GM18519 (cell line): Measurements from ENCODE around the gene CHTOP.

Experiments used
- ATAC-seq: cut with Tn5 transposase; IDR thresholded peaks from one replicate; pipeline ENCODE4 v1.9.1; 2021; ENCODE audit warnings: mild to moderate bottlenecking, moderate library complexity; ENCODE audit not compliant: unreplicated experiment, low FRiP score

CHTOP gene

DNA sequence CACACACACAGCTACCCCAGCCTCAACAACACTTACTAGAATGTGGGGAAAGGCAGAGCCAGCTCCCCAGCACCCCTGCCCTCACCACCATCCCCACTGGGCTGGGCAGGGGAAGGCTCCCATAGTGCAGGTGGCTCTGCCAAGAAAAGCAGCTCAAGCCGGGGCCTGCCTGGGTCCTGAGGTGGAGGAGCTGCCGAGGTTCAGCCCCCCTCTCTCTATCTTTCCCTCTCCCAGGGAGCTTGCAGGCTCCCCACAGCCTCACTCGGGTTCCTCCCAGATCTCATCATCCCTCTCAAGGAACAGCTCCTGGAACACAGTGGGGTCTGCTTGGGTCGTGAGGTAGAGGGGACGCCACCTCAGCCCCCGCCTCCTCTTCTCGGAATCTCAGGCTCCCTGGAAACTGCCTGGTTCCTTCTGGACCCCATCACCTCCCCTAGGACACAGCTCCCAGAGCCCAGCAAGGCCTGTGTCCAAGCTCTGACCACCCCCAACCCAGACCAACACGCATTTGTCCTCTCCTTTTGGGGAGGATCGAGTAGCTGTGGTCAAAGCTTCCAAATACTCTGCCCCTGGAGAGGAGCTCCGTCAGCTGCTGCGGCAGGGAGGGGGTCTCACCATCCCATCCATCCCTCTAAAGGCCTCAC lies 21.6 kb upstream of the CHTOP start:
- ATAC-seq: no peak

DNA sequence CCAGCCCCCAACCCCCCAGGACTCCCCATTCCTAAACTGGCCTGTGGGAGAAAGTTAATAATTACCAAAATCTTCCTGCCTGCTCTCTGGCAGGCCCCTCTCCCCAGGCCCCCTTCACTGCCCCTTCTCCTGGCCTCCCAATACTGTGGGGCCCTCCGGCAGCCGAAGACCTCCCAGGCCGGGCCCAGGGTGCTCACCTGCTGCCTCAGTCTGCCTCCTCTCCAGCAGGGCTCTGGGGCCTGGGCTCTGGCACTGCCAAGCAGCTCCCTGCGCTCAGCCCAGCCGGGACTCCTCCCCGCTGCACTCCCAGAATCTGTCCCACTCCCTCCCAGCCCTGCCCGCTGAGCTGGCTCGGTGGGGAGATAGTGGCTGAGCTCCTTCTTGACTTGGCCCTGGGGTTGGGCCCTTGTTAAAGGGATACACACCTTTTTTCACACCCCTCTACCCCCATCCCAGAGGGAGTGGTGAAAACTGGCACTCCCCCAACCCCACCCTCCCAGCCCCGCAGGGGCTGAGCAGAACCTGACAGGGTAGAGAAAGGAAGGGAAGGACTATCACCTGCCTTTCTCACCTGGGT lies 21.0 kb upstream of the CHTOP start, which contains the start of gene S100A16:
TSS of gene S100A16 (minus strand) at position 383 of the 577 bp plus-strand sequence. CDS start 4,986 bp downstream, outside the sequence.
- no peak for ATAC-seq

DNA sequence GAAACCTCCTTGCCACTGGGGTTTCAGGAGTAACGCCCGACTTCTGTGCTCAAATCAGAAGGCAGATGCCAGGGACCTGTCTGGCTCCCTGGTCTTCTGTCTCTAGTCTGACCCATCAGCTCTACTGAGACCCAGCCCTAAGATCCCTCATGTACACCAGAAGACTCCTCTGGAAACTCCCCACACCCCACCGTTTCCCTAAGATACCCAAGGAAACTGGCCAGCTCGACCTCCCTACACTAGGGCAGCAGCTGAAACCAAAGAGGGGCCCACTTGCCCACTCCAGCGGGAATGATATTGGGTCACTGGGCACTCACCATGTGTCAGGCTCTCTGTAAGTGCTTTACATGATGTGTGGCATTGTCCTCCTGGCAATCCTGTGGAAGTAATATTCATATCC lies 20.5 kb upstream of the CHTOP start:
- no peak for ATAC-seq

DNA sequence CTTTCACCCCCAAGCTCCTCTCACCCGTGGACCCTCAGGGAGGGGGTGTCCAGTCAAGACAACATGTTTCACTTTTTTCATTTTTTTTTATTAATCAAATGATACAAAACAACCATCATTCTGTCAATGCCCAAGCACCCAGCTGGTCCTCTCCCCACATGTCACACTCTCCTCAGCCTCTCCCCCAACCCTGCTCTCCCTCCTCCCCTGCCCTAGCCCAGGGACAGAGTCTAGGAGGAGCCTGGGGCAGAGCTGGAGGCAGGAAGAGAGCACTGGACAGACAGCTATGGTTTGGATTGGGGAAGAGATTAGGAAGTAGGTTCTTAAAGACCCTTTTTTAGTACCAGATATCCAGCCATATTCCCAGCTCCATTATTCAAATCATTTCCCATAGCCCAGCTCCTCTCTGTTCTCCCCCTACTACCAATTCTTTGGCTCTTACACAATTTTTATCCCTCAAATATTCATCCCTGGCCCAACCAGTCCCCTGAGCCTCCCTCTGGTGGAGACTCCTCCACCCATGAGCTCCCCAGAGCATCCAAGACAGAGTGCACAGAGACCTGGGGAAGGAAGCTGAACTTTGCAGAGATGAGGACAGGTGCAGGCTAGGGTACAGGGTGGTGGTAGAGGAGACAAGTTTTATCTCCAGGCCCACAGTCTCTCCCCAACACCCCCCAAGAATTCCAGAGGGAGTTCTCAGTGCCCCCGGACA lies 19.5 kb upstream of the CHTOP start:
- ATAC-seq: no peak

DNA sequence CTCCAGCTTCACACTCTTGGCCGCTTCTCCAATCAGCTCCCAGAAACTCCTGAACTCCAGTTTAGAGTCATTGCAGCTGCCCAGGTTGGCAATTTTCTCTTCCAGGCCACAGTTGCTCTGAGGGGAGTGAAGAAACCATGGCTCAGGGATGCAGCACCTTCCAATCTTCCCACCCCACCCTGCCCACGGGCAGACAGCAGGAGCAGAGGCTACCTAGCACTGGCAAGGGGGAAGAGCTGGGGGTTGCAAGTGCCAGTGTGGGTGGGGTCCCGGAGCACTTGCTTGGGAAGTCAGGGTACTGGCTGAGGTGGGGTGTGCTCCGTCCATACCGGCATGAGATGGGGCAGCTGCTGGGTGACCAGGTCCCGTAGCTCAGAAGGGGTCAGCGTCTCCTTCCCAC lies 19.0 kb upstream of the CHTOP start:
- no peak for ATAC-seq

DNA sequence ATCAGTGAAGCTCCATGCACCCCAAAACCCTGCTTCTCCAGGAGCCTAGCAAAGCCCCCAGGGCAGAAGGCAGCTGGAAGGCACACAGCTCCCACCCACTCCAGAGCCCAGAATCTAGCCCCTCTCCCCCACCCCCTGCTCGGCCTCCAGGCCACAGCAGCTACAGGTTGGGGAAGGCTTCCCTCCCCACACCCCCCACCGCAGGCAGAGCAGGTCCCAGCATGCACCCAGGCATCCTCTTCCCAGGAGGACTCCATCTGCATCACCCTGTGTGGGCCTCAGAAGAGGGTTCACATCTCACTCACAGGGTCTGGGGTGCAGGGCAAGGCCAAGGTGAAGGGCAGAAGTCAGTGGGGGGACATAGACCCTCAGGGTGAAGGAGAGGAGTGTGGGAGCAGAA lies 18.5 kb upstream of the CHTOP start:
- ATAC-seq: no peak

DNA sequence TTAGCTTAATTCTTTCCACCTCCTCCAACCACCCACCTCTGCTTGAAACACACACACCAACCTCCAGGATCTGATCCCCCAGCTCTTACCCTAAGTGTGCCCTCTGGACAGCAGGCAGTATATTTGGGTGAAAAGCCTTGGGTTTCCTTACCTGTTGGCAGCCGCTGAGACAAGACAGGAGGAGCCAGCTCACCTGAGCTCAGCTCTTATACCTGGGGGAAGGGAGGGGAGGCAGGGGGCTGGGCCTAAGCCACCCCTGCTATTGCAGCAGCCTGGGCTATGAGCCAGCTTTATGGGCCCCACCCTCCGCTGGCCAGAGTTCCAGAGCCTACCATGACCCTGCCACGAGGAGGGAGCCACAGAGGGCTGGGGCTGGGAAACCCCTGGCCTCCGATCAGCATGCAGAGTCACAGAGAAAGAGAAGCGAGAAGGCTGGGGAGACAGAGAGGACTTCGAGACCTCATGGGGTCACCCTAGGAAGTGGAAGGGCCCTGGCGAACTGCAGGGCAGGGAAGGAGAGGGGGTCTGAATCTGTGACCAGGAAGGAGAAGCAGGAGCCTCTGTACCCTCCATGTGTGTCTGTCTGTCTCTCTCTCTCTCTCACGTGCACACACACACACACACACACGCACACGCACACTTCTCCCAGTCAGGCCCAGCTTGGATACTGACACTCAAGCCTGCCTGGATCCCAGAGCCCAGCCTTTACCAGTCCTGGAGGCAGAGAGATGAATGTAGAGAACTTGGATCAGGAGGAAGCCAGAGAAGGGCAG lies 17.5 kb upstream of the CHTOP start, which contains the start of gene S100A14:
TSS of gene S100A14 (minus strand) at position 182 of the 773 bp plus-strand sequence. CDS start 467 bp downstream, outside the sequence.
- ATAC-seq: no peak

DNA sequence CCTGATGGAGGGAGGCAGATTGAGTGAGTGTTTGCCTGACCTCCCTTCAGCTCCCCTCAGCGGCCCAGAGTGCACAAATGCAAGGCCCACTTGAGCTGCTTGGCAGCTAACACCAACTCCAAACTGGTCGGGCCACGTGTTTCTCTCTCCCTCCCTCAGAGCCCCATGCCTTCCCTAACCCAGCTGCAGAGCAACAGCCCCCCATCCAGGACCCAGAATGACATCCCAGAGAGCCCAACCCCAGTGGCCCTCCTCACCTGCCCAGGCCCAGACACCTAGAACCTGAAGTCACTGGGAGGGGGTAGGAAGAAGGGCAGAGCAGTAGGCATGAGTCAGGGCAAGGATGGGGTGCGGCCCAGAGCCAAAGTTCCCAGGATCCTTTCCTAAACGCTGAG lies 17.0 kb upstream of the CHTOP start:
- ATAC-seq: no peak

DNA sequence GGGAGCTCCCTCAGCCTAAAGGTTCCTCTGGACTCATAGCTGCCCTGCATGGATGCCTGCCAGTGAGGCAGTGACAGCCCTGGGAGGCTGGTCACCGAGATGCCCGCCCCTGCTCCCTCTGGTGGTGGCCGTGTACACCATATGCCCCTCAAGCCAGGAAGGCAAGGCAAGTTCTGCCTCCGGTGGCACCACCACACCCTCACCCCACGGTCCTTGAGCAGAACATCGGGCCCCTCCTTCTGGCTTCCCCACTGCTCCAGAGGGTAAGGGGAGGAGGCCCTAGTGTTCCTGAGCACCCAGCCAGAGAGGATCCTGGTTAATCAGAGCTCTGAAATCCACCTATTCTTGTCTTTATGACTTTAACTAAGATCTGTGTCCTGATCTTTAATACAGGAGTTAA lies 16.2 kb upstream of the CHTOP start:
- no peak for ATAC-seq

DNA sequence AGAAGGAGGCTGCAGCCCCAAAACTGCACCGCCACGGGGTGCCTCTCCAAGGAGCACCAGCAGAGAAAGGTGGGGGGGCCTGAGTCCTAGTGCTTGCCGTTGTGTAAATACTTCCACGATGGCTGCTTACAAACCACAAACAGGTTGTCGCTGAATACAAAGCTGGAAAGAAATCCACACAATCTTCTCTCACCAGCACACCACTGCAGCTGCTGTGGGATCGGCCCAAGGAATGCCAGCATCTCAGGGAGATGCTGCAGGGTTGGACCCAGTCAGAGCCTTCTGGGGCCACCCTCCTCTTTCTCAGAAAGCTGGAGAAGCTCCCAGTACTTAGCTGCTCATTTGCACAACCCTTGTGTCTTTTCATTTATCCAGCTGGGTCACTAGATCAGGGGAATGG lies 14.7 kb upstream of the CHTOP start:
- ATAC-seq: no peak

DNA sequence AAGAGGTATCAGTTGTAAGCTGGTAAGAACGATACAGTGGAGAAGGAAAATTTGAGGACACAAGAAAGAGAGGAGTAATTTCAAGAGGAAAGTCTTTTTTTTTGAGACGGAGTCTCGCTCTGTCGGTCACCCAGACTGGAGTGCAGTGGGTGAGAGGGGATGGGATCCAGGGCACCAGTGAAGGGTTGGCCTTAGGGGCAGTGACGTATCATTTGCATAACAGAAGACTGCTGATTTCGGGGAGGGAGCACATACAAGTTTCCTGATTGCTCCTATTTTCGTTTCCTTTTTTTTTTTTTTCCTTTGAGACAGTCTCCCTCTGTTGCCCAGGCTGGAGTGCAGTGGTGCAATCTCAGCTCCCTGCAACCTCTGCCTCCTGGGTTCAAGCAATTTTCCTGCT lies 10.8 kb upstream of the CHTOP start:
- no peak for ATAC-seq

DNA sequence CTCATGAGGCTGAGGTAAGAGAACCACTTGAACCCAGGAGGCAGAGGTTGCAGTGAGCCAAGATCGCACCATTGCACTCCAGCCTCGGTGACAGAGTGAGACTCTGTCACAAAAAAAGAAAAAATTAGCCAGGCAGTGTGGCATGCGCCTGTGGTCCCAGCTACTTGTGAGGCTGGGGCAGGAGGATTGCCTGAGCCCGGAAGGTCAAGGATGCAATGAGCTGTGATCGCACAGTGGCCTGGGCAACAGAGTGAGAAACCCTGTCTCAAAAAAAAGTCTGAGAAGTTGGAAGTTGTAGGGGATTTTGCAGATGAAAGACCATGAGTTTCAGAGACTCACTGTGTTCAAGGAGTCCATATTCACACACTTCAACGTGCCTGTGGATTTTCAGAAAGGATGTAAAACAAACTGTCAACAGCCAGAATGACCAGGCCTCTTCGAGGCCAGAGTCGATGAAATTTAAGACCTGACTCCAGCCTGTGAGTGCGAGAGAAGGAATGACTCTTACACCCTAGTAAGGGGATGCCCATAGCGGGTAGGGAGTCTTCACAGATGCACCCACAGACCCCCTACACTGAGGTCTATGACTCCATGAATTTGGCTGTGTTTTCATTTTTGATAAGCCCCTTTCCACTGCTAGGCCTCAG lies 8.8 kb upstream of the CHTOP start:
- ATAC-seq: no peak

DNA sequence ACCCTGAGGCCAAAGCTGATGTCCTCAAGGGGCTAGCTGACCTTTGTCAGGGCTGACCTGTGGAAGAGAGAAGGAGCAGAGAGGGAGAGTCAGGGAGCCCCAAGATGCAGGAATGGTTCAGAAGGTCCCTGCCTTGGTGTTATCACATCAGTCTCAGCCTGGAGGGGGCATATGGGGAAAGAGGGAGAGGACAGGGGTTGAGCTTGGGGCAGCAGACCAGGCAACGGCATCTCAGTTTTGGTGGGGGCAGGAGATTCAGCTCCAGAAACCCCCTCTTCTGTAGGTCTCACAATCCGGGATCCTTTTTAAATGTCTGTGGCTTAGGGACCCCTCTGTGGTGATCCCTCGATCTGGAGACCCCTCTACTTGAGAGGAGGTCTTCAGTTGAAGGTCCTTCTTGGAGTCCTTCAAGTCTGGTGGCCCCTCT lies 7.4 kb upstream of the CHTOP start:
- no peak for ATAC-seq

DNA sequence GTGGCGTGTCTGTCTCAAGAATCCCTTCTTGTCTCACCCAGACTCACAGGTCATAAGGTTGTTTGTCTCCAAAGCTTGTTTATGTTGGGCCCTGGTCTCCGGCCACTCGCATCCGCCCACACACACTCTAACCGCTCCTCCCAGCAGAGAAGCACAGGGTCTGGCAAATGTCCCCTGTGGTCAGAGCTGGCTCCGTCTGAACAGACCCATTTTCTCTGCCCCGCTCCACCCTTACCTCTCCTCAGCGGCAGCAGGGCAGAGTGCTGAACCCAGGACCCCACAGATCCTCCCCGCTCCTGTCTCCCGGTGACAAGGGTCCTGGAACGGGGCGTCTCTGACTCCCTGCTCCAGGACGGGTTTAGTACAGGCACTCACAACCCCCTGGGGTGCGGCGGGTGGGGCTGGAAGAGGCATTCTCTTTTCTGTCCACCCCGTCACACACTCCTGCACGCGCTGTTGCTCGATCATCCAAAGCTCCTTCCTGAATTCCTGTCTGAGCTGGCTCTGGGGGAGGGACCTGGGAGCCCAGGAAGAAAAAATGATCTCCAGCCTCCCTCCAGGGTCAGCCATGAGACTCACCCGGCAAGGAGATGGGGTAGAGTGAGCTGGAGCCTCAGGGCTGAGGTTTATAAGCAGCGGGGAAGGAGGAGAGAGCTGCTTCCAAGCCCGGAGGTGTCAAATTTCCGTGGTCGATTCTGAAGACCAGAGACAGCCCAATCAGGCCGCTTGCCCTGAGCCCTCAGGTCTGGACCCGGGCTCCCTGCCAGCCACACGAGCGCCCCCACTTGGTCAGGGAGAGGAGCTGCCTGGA lies 6.8 kb upstream of the CHTOP start, which contains the start of gene S100A13:
TSS of gene S100A13 (minus strand) at position 602 of the 811 bp plus-strand sequence. CDS start 1,033 bp downstream, outside the sequence.
- ATAC-seq: no peak

DNA sequence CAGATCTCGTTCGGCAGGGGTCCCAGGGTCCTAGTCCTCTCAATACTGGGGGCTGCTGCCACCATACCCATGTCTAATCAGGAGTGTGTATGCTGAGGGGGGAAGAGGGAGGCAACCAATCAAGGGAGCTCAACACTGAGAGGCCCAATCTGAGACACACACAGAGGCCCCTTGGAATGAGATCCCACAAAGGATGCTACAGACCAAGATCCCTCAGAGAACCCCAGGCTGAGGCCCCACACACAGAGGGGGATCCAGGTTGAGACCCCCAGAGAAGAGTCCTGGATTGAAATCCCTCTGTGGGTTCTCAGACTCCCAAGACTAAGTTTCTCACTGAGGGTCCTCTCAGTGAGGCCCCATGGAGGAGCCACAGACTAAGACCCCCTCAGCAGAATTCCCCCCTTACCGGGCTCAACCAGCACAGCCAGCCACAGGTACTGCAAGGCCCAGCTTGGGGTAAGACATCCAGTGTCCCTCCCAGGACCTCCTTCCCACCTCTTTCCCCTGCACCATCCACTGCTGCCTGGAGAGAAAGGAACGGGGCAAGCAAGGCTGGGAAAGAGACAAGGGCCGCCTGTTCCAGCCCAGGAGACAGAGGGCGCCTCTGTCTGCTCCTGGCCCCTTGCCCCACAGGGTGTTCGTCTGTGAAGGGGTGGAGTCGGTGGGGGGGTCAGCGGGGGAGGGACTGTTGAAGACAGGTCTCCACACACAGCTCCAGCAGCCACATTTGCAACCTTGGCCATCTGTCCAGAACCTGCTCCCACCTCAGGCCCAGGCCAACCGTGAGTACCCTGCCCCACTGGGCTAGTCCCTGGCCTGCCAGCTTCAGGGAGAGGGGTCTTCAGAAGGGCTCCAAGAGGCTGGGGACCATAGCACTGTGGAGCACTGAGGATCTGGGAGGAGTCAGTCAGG lies 5.9 kb upstream of the CHTOP start, which contains the start of gene S100A1:
TSS of gene S100A1 (plus strand) at position 720 of the 912 bp plus-strand sequence. CDS start 2,088 bp downstream, outside the sequence.
- no peak for ATAC-seq

DNA sequence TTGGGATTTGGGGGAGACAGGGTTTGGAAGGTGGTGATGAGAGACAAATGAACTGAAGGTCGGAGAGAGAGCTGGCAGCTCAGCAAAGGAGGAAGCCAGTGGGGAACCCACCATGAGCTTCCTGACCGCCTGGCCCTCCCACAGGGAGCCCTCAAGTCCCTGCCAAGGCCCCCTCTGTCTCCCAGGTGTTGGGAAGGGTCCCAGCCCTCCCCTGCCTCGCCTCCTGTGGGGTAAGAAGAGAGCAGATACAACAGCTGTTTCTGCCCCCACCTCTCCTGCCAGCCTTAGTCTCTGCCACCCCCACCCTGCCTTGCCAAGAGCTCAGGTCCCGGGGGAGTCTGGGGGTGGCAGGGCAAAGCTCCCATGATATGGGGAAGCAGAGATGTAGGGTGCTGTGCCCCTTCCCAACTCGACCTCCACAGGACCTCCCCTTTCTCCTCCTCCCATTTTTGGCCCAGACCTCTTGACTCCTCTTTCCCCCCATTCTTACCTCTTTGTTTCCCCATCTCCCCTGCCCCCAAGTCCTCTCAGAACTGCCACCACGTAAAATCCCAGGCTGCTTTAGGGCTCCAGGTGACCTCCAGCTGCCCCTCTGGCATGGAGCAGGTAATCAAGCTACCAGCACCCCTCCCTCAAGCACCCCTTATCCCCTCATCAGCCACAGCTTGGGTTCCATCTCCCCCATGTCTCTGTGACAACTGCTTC lies 5.1 kb upstream of the CHTOP start:
- ATAC-seq: no peak

DNA sequence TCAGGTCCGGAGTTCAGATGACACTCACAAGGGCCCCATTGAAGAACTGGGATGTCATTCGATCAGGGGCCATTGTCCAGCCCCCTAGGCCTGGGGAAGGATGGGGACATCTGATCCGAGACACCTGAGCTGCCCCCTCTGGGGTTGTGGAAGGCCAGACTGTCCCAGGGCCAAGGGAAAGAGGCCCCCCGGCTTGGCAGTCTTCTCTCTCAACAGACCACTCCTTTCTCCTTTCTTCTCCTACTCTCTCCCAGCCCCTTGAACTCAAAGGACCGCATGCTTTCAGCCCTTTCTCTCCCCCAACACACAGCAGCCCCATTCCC lies 4.6 kb upstream of the CHTOP start:
- no peak for ATAC-seq

DNA sequence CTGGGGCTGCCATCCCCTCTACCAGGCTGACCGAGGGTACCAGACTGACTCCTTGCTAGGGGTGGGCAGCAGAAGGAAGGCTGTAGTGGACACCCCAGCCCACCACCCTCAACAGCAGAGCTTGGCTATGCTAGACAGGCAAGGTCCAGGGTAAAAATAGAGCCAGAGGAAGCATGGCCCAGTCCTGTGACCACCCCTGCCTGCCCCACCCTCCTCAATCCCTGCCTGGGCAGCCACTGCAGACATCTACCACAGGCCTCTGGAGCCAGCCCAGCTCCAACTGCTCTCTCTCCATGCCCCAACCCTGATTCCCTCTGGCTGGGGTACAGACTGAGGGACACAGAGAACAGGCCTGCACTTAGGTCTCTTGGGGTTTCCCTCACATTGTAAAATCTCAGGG lies 3.9 kb upstream of the CHTOP start:
- ATAC-seq: no peak
